GM12891 (cell line): ENCODE results near the gene ULBP3.

Experiments used
- PAX5 ChIP-seq: IDR thresholded peaks from 2 replicates; pipeline ENCODE4 v1.6.1; 2011; ENCODE audit warnings: low read length, moderate library complexity, mild to moderate bottlenecking; ENCODE audit not compliant: insufficient read depth, severe bottlenecking
- POLR2A ChIP-seq: IDR thresholded peaks from 2 replicates; pipeline ENCODE4 v1.6.1; 2011; ENCODE audit warnings: low read depth, low read length, control low read depth
- POLR2AphosphoS5 ChIP-seq: IDR thresholded peaks from 2 replicates; pipeline ENCODE4 v1.6.1; 2011; ENCODE audit warnings: low read depth, low read length, control low read depth
- SPI1 ChIP-seq: IDR thresholded peaks from 2 replicates; pipeline ENCODE4 v1.6.1; 2011; ENCODE audit warnings: low read depth, low read length, control low read depth

DNA sequence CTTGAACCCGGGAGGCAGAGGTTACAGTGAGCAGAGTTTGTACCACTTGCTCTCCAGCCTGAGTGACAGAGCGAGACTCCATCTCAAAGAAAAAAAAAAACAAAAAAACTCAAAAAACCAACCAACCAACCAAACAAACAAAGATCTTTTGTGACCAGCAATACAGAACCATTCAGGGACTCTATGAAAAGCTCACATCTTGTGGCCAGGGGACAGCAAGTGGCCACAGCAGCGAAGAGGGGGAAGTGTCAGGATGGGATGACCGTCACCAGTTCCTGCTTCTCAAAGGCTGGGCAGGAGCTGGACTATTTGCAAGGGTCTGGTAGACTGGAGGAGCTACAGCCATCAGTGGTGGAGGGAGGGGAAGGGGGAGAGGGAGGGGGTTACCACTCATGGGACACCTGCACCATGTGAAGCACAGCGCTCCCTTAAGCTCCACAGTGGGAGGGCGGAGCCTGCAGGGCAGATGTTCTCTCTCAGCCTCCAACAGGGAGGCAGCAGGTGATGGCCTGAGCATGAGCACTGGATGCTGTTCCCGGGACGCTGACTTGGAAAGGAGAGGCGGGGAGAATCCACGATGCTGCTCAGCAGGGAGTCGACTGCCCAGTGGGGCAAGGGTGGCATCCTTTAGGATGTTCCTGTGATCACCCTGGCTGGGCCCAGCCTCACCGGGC, 19.7 kb upstream of the ULBP3 start:
- TF ChIP-seq POLR2A (no peak), POLR2AphosphoS5 (no peak), PAX5 (no peak), SPI1 (no peak)
